Measurements from ENCODE around the gene RAD23A.

- no peak for TF ChIP-seq ZNF514 (tag by site-specific recombination; IDR thresholded peaks at IDR 0.05)
- TF ChIP-seq ZNF776 (tag by site-specific recombination; IDR thresholded peaks at IDR 0.05; ENCODE audit: borderline replicate concordance): no peak
- TF ChIP-seq ZNF510 (tag by site-specific recombination; IDR thresholded peaks at IDR 0.05; ENCODE audit: insufficient replicate concordance): no peak
- no peak for TF ChIP-seq ZFP41 (tag by site-specific recombination; IDR thresholded peaks at IDR 0.05; ENCODE audit: borderline replicate concordance)
- TF ChIP-seq GFI1B (tag by site-specific recombination; IDR thresholded peaks at IDR 0.05): no peak
- no peak for TF ChIP-seq CTCF (tag by site-specific recombination; IDR thresholded peaks at IDR 0.05)
Observed at GRCh38 chr19:12921047-12921446, 24.6 kb upstream of the RAD23A start.

Data from HEK293 (cell line).